Fibroblast of lung (primary cell): ENCODE measurements around the gene RGL4. TPM values are rescaled to one million over a fixed set of nuclear protein-coding genes. Genes with fewer than 3 reads are reported as not detected.

Experiments used
- DNase-seq, 2 donors: peaks; one replicate each; pipeline versions ENCODE4 v3.0.0 to v3.0.0-alpha.2; 2010; ENCODE audit warnings: low read depth in 2 of 2
- H2AFZ ChIP-seq: 2 replicates; pipeline ENCODE4 v1.5.1; 2012; ENCODE audit warnings: low read length, control low read depth, inconsistent platforms
- H3K27ac ChIP-seq: 2 replicates; pipeline ENCODE4 v1.5.1; 2011; ENCODE audit warnings: low read length, control low read depth; ENCODE audit not compliant: insufficient read depth
- H3K27me3 ChIP-seq: 2 replicates; pipeline ENCODE4 v1.5.1; 2011; ENCODE audit warnings: mild to moderate bottlenecking, low read length; ENCODE audit not compliant: control insufficient read depth, insufficient read depth
- H3K36me3 ChIP-seq: 2 replicates; pipeline ENCODE4 v1.5.1; 2011; ENCODE audit warnings: low read length; ENCODE audit not compliant: control insufficient read depth, insufficient read depth
- H3K4me1 ChIP-seq: 2 replicates; pipeline ENCODE4 v1.5.1; 2011; ENCODE audit warnings: low read length; ENCODE audit not compliant: control insufficient read depth, insufficient read depth; ENCODE audit errors: extremely low read depth
- H3K4me2 ChIP-seq: 2 replicates; pipeline ENCODE4 v1.5.1; 2011; ENCODE audit warnings: low read length, control low read depth; ENCODE audit not compliant: insufficient read depth; ENCODE audit errors: extremely low read depth
- H3K4me3 ChIP-seq, 4 experiments: fragments of 200-600 bp in 1 of 4; sonication (generic) in 1 of 4; replicated peaks in 1 of 4; 2 replicates each; pipeline ENCODE4 v1.5.1; 2011 to 2016; ENCODE audit warnings: low read length in 4 of 4, low read depth in 3 of 4, mild to moderate bottlenecking in 3 of 4, control low read depth in 2 of 4, inconsistent platforms in 1 of 4, mixed read lengths in 1 of 4; ENCODE audit not compliant: insufficient read depth in 1 of 4; ENCODE audit errors: control extremely low read depth in 1 of 4
- H3K79me2 ChIP-seq: 2 replicates; pipeline ENCODE4 v1.5.1; 2012; ENCODE audit warnings: mild to moderate bottlenecking, low read length, inconsistent platforms; ENCODE audit not compliant: control insufficient read depth, insufficient read depth
- H3K9ac ChIP-seq: 2 replicates; pipeline ENCODE4 v1.5.1; 2011; ENCODE audit warnings: mild to moderate bottlenecking, low read length, control low read depth; ENCODE audit not compliant: insufficient read depth
- H3K9me3 ChIP-seq: 2 replicates; pipeline ENCODE4 v1.5.1; 2012; ENCODE audit warnings: low read depth, low read length; ENCODE audit not compliant: control insufficient read depth, insufficient read depth
- H4K20me1 ChIP-seq: 2 replicates; pipeline ENCODE4 v1.5.1; 2011; ENCODE audit warnings: low read length; ENCODE audit not compliant: control insufficient read depth, insufficient read depth; ENCODE audit errors: extremely low read depth
- EZH2 ChIP-seq: IDR thresholded peaks from 2 replicates; pipeline ENCODE4 v1.5.1; 2012; ENCODE audit warnings: low read length, control low read depth, mild to moderate bottlenecking; ENCODE audit errors: missing control alignments
- polyA plus RNA-seq, 2 donors: library from polyadenylated mRNA; depleted of rRNA in 1 of 2; stranded (reverse) in 1 of 2; unstranded in 1 of 2; fragments of >200 nt; gene quantifications; 2 replicates each; pipeline ENCODE4 v1.2.1, GENCODE V29; 2011 to 2012; ENCODE audit warnings: missing spikeins in 1 of 2
- total RNA-seq: library from RNA; depleted of rRNA; stranded (reverse); fragments of >200 nt; gene quantifications from 2 replicates; pipeline ENCODE4 v1.2.1, GENCODE V29; 2014
- TF ChIP-seq, protein P1 (sequence below), 2 donors: IDR thresholded peaks in 1 of 2; conservative IDR thresholded peaks in 1 of 2; 1 replicate in 1 of 2; 2 replicates in 1 of 2; pipeline ENCODE4 v1.5.1; 2011 to 2012; ENCODE audit warnings: low read length in 2 of 2, control low read depth in 1 of 2, inconsistent platforms in 1 of 2, low read depth in 1 of 2, mild to moderate bottlenecking in 1 of 2

The RGL4 gene
- total and polyA plus RNA-seq, 2 donors (not counting 1 experiment from before 2014, with no cell fraction given): not detected

DNA sequence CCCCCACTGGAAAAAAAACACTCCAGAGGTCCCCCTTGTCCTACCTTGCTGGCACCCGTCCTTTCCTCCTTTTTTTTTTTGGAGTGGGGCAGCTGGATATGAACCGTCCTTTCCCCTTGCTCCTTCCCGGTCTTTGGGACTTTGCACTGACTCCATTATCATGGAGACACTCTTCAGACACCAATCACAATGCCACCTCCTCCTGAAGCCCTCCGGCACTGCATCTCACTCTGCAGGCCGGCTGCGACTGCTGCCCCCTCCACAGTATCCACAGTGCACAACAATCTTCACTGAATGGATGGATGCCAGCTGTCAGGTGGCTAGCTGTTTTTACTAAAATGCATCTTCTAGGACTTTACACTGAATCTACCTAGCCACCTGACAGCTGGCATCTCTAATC, 12.7 kb upstream of the RGL4 start:
- Histone ChIP-seq H3K79me2 (no peaks in the 10 kb centered on the region), H3K36me3 (no peaks in the 10 kb centered on the region), H3K27me3 (no peaks in the 10 kb centered on the region), H2AFZ (no peak overlapping the region), H3K9me3 (no peaks in the 10 kb centered on the region), H3K4me1 (no peaks in the 10 kb centered on the region), H3K27ac (no peak overlapping the region), H4K20me1 (no peaks in the 10 kb centered on the region), H3K4me3 (no peak overlapping the region), H3K9ac (no peak overlapping the region), H3K4me2 (no peak overlapping the region)
- no peak for DNase-seq
- TF ChIP-seq, protein P1, sequence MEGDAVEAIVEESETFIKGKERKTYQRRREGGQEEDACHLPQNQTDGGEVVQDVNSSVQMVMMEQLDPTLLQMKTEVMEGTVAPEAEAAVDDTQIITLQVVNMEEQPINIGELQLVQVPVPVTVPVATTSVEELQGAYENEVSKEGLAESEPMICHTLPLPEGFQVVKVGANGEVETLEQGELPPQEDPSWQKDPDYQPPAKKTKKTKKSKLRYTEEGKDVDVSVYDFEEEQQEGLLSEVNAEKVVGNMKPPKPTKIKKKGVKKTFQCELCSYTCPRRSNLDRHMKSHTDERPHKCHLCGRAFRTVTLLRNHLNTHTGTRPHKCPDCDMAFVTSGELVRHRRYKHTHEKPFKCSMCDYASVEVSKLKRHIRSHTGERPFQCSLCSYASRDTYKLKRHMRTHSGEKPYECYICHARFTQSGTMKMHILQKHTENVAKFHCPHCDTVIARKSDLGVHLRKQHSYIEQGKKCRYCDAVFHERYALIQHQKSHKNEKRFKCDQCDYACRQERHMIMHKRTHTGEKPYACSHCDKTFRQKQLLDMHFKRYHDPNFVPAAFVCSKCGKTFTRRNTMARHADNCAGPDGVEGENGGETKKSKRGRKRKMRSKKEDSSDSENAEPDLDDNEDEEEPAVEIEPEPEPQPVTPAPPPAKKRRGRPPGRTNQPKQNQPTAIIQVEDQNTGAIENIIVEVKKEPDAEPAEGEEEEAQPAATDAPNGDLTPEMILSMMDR (conservative IDR thresholded peaks at IDR 0.05 in 1 of 2, IDR thresholded peaks at IDR 0.05 in 1 of 2; ENCODE audit: low read depth in 1 of 2, low read length in 2 of 2): no peak

DNA sequence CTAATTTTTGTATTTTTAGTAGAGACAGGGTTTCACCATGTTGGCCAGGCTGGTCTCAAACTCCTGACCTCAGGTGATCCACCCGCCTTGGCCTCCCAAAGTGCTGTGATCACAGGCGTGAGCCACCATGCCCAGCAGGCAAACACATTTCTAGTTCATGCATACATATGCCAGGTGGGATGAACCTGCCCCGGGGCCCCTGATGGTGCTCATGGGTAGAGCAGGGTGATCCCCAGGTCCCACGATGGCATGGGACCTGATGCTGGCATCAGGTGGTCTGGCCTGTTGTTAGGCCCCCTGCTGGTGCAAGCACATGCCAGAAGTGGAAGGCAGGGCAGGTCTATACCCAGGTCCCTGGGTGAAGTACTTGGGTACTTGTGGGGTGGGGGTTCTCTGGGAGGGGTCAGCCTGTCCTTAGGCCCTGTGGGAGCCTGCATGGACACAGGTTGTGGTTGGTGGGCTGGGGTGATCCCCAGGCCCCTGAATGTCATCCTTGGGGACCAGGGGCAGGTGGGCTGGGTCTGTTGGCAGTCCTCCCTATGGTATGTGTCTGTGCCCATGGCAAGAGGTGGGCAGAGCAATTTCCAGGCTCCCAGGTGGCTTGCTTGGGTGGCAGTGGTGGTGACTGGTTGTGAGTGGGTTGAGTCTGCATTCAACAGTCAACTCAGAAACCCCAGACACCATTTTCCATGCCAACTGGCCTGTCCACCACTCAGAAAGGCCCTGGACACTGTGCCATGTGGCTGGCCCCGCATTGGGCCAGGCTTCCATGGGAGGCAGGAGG, 9.6 kb upstream of the RGL4 start:
- Histone ChIP-seq H3K9ac (no peak overlapping the region), H3K27ac (no peak overlapping the region), H4K20me1 (no peaks in the 10 kb centered on the region), H3K4me2 (no peak overlapping the region), H2AFZ (no peak overlapping the region), H3K4me1 (peaks cover 4% of the 10 kb centered on the region), H3K4me3 (no peak overlapping the region), H3K79me2 (no peaks in the 10 kb centered on the region), H3K36me3 (no peaks in the 10 kb centered on the region), H3K27me3 (no peaks in the 10 kb centered on the region), H3K9me3 (no peaks in the 10 kb centered on the region)
- TF ChIP-seq, protein P1 (conservative IDR thresholded peaks at IDR 0.05 in 1 of 2, IDR thresholded peaks at IDR 0.05 in 1 of 2; ENCODE audit: low read depth in 1 of 2, low read length in 2 of 2): no peak
- no peak for TF ChIP-seq EZH2
- DNase-seq: no peak

DNA sequence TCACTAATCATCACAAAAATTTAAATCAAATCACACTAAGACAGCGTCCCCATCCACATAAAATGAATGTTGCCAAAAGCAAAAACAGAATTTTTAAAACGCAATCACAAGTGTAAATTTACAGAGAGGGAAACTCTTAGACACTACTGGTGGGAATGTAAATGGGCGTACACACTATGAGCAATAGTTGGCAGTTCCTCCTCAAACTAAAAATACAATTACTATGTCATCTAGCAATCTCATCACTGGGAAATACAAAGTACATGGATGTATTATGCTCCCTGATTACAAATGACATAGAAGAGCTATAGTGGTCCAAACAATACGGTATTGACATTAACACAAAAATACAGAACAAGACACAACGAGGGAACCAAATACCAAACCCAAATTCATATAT, 8.7 kb upstream of the RGL4 start:
- no peak for DNase-seq
- Histone ChIP-seq H2AFZ (no peak overlapping the region), H3K27me3 (no peaks in the 10 kb centered on the region), H3K4me2 (no peak overlapping the region), H3K9ac (no peak overlapping the region), H3K4me1 (peaks cover 4% of the 10 kb centered on the region), H3K4me3 (no peak overlapping the region), H3K27ac (no peak overlapping the region), H3K9me3 (no peaks in the 10 kb centered on the region), H3K79me2 (no peaks in the 10 kb centered on the region), H3K36me3 (no peaks in the 10 kb centered on the region), H4K20me1 (no peaks in the 10 kb centered on the region)
- TF ChIP-seq EZH2: no peak
